GM18520 (cell line): ENCODE data around the gene GRXCR2.
"Not testable (repeated sequence)": the region's sequence is repeated elsewhere in the genome, so short reads cannot be mapped to it uniquely, and the experiment has no call there.

Experiments used
- ATAC-seq: cut with Tn5 transposase; IDR thresholded peaks from one replicate; pipeline ENCODE4 v1.9.1; 2021; ENCODE audit not compliant: unreplicated experiment

Gene GRXCR2, protein sequence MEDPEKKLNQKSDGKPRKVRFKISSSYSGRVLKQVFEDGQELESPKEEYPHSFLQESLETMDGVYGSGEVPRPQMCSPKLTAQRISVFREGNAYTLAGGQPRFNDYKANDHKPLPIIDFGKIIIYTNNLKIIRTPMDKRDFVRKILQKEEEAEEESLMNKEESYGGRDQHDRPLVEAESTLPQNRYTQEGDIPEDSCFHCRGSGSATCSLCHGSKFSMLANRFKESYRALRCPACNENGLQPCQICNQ

GRCh38 chr5:145872914-145873313 lies at the start of gene GRXCR2:
Gene GRXCR2 (minus strand): TSS chr5:145873014. CDS start chr5:145872968, 46 bp downstream.
- ATAC-seq, result no peak

DNA sequence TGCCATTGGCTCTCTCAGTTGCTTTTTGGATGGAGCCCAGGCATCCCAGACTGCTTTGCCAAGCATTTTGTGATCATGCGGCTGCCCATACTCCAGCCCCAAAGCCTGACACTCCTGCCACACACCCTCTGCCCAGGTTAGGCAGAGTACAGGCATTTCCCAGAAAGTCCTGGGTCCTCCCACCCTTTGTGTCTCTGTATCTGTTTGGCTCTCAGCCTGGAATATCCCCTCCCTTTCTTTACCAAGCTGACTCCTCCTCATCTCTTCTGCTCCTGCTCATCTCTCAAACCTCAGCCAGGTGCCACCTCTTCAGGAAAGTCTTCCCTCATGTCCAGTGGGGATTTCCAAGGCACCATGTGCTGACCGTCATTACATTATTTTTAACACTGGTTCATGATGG lies 49.2 kb upstream of the GRXCR2 start:
- no peak for ATAC-seq

DNA sequence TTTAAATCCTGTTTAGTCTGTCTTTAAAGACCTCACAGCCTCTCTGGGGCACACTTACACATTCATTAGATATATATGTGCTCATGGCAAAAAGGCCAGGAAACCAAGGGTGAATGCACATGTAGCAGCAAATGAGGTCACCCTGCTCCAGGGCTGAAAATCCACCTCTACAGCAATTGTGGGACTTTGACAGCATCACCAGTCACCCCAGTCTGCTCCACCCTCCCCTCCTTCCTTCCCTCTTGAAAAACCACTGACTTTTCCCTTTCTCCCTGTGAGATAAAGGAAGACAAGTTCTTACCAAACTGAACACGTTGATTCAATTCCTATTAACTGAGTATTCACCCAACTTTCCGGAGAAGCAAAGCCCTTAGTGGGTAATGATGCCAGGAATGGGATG lies 48.4 kb upstream of the GRXCR2 start:
- no peak for ATAC-seq

- ATAC-seq, result no peak
These were observed 47.9 kb upstream of the GRXCR2 start for GRCh38 chr5:145920542-145921210.

- ATAC-seq, result no peak
These were observed 46.6 kb upstream of the GRXCR2 start for GRCh38 chr5:145919413-145919812.

DNA sequence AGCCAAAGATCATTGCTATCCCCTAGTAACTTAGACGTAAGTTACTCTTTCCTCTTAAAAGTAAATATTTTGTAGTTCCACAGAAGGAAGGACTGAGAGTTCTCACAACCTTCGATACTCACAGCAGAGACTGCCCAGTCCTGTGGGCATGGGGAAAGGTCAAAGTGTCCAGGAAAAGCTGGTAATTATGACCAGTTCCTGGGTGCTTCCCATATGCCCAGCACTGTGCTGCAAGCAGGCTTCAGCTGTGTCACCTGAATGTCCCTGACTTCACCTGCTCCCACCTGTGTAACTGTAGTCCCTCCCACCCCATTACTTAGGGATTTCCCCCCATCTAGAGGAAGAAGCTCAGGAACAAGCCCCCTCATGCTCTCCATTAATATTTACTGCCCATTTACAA lies 45.6 kb upstream of the GRXCR2 start:
- ATAC-seq, result no peak

- no peak for ATAC-seq
These were observed 44.5 kb upstream of the GRXCR2 start for GRCh38 chr5:145917288-145917687.

DNA sequence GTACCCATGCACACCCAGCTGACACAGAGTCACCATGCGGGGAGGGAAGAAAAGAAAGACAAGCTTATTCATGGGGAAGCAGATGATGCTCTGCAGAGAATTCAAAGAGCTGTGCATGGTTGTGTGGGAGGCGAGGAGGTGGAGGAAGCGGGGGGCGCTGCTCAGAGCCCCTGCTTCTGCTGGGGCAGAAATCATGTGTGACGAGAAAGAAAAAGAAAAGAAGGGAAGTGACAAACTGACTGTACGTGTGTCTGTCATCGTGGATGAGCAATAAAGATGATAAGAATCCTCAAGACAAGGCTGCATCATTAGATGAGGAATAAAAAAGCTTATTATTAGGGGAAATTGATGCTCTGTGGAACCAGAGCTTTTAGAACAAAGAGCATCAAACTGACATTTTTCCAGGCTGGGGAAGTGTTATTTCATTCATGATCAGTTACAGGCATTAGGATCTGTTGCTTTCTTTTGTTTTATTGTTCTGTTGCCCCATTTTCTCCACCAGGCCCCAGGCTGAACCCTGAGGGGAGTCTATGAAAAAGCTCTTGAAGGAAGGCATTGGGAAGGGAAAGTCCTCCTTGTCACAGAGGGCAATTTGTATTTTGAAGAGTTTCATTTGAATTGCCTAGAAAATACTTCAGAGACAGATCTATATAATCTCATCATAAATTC lies 43.3 kb upstream of the GRXCR2 start:
- ATAC-seq, result no peak

DNA sequence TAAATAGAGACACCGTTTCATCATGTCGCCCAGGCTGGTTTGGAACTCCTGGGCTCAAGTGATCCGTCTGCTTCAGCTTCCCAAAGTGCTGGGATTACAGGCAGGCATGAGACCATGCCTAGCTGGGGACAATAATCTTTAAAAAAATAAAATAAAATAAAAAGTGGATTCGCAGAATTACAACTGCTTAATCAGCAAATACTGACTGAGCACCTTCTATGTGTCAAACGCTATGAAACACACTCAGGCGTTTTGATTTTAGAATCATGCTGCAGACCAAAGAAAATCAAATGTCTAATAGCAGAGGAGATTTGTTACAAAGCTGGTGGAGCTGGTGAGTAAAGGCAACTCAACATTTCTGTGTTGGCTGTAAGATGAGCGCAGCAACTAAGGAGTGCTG lies 40.9 kb upstream of the GRXCR2 start:
- ATAC-seq, result no peak

DNA sequence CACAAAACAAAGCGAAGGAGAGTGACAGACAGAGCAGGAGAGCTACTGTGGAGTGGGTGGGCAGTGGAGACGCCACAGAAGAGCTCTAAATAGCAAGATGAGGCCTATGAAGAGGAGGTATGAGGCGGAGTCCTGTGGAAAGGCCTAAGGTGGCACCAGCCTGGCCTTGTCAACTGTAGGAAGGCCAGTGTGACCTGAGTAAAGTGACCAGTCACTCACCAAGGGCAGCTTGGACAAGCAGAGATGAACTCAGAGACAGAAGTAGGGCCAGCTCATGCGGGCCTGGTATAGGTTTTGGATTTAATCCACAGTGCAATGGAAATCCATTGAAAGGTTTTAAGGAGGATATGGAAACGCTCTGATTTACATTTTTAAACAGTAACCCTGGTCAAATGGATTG lies 39.8 kb upstream of the GRXCR2 start:
- ATAC-seq, result no peak

- ATAC-seq, result no peak
These were observed 39.2 kb upstream of the GRXCR2 start for GRCh38 chr5:145912019-145912418.

GRCh38 chr5:145911164-145911563 lies 38.4 kb upstream of the GRXCR2 start:
- no peak for ATAC-seq

DNA sequence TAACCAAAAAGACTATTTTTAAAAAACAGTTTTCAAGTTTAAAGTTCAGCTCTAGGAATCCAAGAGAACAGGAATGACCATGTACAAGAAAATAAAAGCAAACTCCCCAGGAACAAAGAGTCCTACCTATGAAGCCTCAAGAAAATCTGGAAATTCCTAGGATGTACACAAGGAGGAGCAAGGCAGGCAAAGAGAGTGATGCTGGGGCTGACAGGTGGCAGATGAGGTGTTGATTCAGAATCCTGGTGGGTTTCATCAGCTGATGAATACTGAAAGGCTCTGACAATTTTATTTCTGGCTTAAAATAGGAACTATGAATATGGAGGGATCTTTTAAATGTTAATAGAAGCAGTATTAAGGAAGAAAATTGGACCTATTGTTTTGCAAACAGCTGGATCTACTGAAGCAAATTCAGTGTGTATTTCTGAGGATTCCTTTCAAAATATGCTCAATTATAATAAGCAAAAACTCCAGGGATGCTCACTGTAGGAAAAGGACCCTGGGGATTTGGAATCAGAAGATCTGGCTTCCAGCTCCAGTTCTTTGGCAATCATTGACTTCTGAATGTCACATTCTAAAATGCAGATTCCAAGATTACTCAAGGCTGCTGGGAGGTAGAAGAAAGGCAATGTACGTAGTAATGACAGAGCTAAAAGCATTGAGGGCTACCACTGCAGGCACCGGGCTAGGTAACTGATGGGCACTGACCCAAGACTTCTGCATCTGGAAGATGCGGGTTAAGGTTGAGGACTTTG lies 35.6 kb upstream of the GRXCR2 start:
- ATAC-seq, result no peak

- ATAC-seq, result no peak
These were observed 33.6 kb upstream of the GRXCR2 start for GRCh38 chr5:145906401-145906800.

DNA sequence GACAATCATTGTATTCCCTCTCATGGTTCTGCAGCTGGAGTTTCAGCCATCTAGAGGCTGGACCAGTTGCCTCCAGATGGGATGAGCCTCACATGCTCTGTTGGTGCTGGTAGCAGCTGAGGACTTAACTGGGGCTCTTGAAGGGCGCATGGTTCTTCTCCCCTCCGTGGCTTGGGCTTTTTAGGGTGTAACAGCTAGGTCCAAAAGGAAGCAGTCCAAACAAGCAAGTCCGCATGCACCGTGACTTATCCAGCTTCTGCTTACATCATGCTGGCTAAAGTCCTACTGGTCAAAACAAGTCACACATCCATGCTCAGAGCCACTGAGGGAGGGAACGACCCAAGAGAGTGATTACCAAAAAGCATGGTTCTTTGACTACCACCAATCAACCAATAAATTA lies 31.9 kb upstream of the GRXCR2 start:
- no peak for ATAC-seq

GRCh38 chr5:145903867-145904266 lies 31.1 kb upstream of the GRXCR2 start:
- ATAC-seq, result no peak

GRCh38 chr5:145903113-145903512 lies 30.3 kb upstream of the GRXCR2 start:
- ATAC-seq, result no peak

DNA sequence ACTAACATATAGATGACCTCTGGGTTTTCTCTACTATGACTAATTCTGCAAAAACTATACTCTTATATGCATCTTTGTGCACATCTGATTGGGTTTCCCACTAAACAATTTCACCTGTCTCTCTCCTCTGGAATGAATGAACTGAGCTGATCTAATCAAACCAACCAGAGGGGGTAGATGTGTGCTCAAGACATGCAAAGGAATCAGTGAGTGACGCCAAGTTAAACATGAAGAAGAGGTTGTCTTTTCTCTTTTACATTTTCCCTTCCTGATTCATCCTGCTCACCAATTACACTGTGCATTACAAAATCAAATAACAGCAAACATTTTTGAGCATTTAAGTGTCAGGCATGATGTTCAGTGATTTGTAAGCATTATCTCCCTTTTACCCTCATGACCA lies 29.6 kb upstream of the GRXCR2 start:
- ATAC-seq, result no peak

DNA sequence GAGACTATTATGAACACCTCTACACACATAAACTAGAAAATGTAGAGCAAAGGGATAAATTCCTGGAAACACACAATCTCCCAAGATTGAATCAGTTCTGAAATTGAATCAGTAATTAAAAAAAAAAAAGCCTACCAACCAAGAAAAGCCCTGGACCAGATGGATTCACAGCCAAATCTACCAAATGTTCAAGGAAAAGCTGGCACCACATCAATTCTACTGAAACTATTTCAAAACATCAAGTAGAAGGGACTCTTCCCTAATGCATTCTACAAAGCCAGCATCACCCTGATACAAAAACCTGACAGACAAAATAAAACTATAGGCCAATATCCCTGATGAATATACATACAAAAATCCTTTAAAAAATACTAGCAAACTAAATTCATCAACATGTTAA lies 25.4 kb upstream of the GRXCR2 start:
- ATAC-seq, result no peak

DNA sequence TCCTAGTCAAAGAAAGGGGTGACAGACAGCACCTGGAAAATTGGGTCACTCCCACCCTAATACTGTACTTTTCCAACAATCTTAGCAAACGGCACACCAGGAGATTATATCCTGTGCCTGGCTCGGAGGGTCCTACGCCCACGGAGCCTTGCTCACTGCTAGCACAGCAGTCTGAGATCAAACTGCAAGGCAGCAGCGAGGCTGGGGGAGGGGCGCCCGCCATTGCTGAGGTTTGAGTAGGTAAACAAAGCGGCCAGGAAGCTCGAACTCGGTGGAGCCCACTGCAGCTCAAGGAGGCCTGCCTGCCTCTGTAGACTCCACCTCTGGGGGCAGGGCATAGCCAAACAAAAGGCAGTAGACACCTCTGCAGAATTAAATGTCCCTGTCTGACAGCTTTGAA lies 18.6 kb upstream of the GRXCR2 start:
- not testable (repeated sequence) for ATAC-seq

GRCh38 chr5:145889611-145890010 lies 16.8 kb upstream of the GRXCR2 start:
- ATAC-seq, result no peak
